Panc1 (cell line): Measurements from ENCODE around the gene FASTKD1. TPM values are rescaled to one million over a fixed set of nuclear protein-coding genes. Genes with fewer than 3 reads are reported as not detected.

ENCODE experiments used
- ATAC-seq: fragments of 200-7000 bp; cut with Tn5 transposase; 2 replicates; pipeline ENCODE4 v1.9.1; 2020; ENCODE audit warnings: mild to moderate bottlenecking, moderate library complexity
- BruUV-seq: library from RNA; stranded (reverse); fragments of 400-500 nt; replicated peaks from 2 replicates; lab custom pipeline; 2021; lab: Mats Ljungman, UMichigan
- CTCF ChIA-PET: fragments of 300-600 bp; sonication (Branson Sonifier 250); formaldehyde crosslinking; loops from one replicate; lab custom pipeline; 2022; ENCODE audit warnings: antibody characterized with exemption; lab: Charles Lee
- POLR2A ChIA-PET: fragments of 300-600 bp; sonication (Branson Sonifier 250); formaldehyde crosslinking; loops from one replicate; lab custom pipeline; 2022; ENCODE audit warnings: antibody characterized with exemption; lab: Charles Lee
- DNase-seq: peaks from one replicate; pipeline ENCODE4 v3.0.0-alpha.2; 2010; ENCODE audit warnings: low read depth, low spot score
- H3K27ac ChIP-seq: 2 replicates; pipeline ENCODE4 v1.5.1; 2011; ENCODE audit warnings: mild to moderate bottlenecking, low read length, inconsistent platforms
- H3K27me3 ChIP-seq: fragments of 200-500 bp; sonication (Bioruptor generic); 2 replicates; pipeline ENCODE4 v1.6.0; 2014; ENCODE audit warnings: low read length, inconsistent platforms; ENCODE audit not compliant: control insufficient read depth, insufficient read depth
- H3K36me3 ChIP-seq: fragments of 200-500 bp; sonication (Bioruptor generic); 2 replicates; pipeline ENCODE4 v1.5.1; 2014; ENCODE audit warnings: inconsistent platforms, mild to moderate bottlenecking, low read length, moderate library complexity; ENCODE audit not compliant: control insufficient read depth, insufficient read depth
- H3K4me1 ChIP-seq: 2 replicates; pipeline ENCODE4 v1.5.1; 2011; ENCODE audit warnings: inconsistent platforms, mild to moderate bottlenecking, low read length, moderate library complexity; ENCODE audit not compliant: control insufficient read depth, insufficient read depth
- H3K4me3 ChIP-seq, 2 experiments: 2 replicates each; pipeline ENCODE4 v1.5.1; 2011 to 2012; ENCODE audit warnings: low read depth in 2 of 2, low read length in 2 of 2, mild to moderate bottlenecking in 2 of 2, inconsistent platforms in 1 of 2, moderate library complexity in 1 of 2
- H3K9me3 ChIP-seq: fragments of 200-500 bp; sonication (Bioruptor generic); 2 replicates; pipeline ENCODE4 v1.5.1; 2014; ENCODE audit warnings: low read depth, mild to moderate bottlenecking, inconsistent platforms, low read length, moderate library complexity; ENCODE audit not compliant: control insufficient read depth, insufficient read depth
- POLR2AphosphoS5 ChIP-seq: IDR thresholded peaks from 2 replicates; pipeline ENCODE4 v1.6.1; 2012; ENCODE audit warnings: mild to moderate bottlenecking, low read depth, low read length, moderate library complexity
- SIN3A ChIP-seq: IDR thresholded peaks from 2 replicates; pipeline ENCODE4 v1.6.1; 2012; ENCODE audit warnings: low read depth, mild to moderate bottlenecking, low read length, moderate library complexity, borderline replicate concordance; ENCODE audit not compliant: insufficient read depth
- TCF7L2 ChIP-seq: IDR thresholded peaks from 2 replicates; pipeline ENCODE4 v1.6.1; 2011; ENCODE audit warnings: mild to moderate bottlenecking, low read depth, low read length, inconsistent platforms
- in situ Hi-C: cut with HindIII; loops from 2 replicates; pipeline ENCODE4 v1.10.0; 2016; ENCODE audit warnings: low sequenced_read_pairs, low pct_unique_long_range_greater_than_20kb
- intact Hi-C: fragments of 100-400 bp; cut with micrococcal nuclease; formaldehyde crosslinking; loops from one replicate; pipeline ENCODE4 v1.10.0; 2022; ENCODE audit not compliant: unreplicated experiment
- total RNA-seq: library from RNA; stranded (reverse); gene quantifications from one replicate; pipeline ENCODE4 v1.2.1, GENCODE V29; 2021; ENCODE audit not compliant: unreplicated experiment
- TF ChIP-seq, protein P1 (sequence below): fragments of 450-650 bp; IDR thresholded peaks from 2 replicates; pipeline ENCODE4 v1.5.1; 2017; ENCODE audit warnings: mild to moderate bottlenecking
- TF ChIP-seq, protein P2 (sequence below), 2 experiments: IDR thresholded peaks; 2 replicates each; pipeline ENCODE4 v1.6.1; 2011 to 2012; ENCODE audit warnings: low read depth in 2 of 2, control low read depth in 1 of 2, low read length in 1 of 2, mild to moderate bottlenecking in 1 of 2, moderate library complexity in 1 of 2; ENCODE audit not compliant: insufficient read depth in 1 of 2

Gene FASTKD1
- total RNA-seq, 1 experiment from 2014 or later: 37.2 TPM

- intact Hi-C loops: no loop called here
- ChIA-PET POLR2A (no interaction called here), CTCF (no interaction called here)
- no peak for TF ChIP-seq SIN3A
- TF ChIP-seq POLR2AphosphoS5: no peak
- TF ChIP-seq, protein P1, sequence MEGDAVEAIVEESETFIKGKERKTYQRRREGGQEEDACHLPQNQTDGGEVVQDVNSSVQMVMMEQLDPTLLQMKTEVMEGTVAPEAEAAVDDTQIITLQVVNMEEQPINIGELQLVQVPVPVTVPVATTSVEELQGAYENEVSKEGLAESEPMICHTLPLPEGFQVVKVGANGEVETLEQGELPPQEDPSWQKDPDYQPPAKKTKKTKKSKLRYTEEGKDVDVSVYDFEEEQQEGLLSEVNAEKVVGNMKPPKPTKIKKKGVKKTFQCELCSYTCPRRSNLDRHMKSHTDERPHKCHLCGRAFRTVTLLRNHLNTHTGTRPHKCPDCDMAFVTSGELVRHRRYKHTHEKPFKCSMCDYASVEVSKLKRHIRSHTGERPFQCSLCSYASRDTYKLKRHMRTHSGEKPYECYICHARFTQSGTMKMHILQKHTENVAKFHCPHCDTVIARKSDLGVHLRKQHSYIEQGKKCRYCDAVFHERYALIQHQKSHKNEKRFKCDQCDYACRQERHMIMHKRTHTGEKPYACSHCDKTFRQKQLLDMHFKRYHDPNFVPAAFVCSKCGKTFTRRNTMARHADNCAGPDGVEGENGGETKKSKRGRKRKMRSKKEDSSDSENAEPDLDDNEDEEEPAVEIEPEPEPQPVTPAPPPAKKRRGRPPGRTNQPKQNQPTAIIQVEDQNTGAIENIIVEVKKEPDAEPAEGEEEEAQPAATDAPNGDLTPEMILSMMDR: no peak
- TF ChIP-seq, protein P2, sequence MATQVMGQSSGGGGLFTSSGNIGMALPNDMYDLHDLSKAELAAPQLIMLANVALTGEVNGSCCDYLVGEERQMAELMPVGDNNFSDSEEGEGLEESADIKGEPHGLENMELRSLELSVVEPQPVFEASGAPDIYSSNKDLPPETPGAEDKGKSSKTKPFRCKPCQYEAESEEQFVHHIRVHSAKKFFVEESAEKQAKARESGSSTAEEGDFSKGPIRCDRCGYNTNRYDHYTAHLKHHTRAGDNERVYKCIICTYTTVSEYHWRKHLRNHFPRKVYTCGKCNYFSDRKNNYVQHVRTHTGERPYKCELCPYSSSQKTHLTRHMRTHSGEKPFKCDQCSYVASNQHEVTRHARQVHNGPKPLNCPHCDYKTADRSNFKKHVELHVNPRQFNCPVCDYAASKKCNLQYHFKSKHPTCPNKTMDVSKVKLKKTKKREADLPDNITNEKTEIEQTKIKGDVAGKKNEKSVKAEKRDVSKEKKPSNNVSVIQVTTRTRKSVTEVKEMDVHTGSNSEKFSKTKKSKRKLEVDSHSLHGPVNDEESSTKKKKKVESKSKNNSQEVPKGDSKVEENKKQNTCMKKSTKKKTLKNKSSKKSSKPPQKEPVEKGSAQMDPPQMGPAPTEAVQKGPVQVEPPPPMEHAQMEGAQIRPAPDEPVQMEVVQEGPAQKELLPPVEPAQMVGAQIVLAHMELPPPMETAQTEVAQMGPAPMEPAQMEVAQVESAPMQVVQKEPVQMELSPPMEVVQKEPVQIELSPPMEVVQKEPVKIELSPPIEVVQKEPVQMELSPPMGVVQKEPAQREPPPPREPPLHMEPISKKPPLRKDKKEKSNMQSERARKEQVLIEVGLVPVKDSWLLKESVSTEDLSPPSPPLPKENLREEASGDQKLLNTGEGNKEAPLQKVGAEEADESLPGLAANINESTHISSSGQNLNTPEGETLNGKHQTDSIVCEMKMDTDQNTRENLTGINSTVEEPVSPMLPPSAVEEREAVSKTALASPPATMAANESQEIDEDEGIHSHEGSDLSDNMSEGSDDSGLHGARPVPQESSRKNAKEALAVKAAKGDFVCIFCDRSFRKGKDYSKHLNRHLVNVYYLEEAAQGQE (IDR thresholded peaks at IDR 0.05; ENCODE audit: insufficient read depth in 1 of 2, low read depth in 2 of 2, low read length in 1 of 2): no peak
- TF ChIP-seq TCF7L2: no peak
- no peak for DNase-seq
- in situ Hi-C loops: no loop called here
- Histone ChIP-seq H3K4me1 (no peaks in the 10 kb centered on the region), H3K27ac (no peak overlapping the region), H3K27me3 (no peaks in the 10 kb centered on the region), H3K9me3 (no peaks in the 10 kb centered on the region), H3K36me3 (no peaks in the 10 kb centered on the region; the same call in none of the 2 replicates), H3K4me3 (no peak overlapping the region)
- no TSS peak for BruUV-seq
- ATAC-seq: no peak
Measured at GRCh38 chr2:169490834-169491233, 82.8 kb downstream of the FASTKD1 start.

DNA sequence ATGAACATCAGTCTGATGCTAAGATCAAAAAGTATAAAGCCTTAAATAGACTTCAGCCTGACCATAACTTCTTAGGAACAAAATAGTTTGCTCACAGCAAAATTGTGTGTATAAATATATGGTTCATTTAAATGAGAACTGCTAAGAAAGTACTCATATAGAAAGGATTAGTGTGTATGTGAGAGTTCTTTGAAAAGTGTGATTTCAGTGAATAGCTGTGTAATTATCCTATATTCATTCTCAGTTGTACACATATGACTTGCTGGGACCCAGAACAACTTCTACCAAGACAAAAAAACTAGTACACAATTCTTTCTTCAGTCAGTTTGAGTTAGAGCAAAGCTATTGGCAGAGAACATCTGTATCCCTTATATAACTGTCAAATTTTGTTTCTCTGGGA lies 87.2 kb downstream of the FASTKD1 start:
- no TSS peak for BruUV-seq
- intact Hi-C loops (no loop called here), in situ Hi-C loops (no loop called here)
- Histone ChIP-seq H3K9me3 (no peaks in the 10 kb centered on the region), H3K27ac (no peak overlapping the region), H3K27me3 (no peaks in the 10 kb centered on the region), H3K4me1 (no peaks in the 10 kb centered on the region), H3K4me3 (no peak overlapping the region), H3K36me3 (peaks cover 2% of the 10 kb centered on the region)
- TF ChIP-seq POLR2AphosphoS5 (no peak), TCF7L2 (no peak), SIN3A (no peak)
- TF ChIP-seq, protein P1: no peak
- CTCF ChIA-PET: no interaction called here
- DNase-seq (no peak), ATAC-seq (no peak)
- POLR2A ChIA-PET: no interaction called here
